Right hindlimb (tissue), 1 donor: ENCODE data around the gene RGCC.
"Not testable (repeated sequence)": the region's sequence is repeated elsewhere in the genome, so short reads cannot be mapped to it uniquely, and the experiment has no call there.

Source experiments
- DNase-seq: peaks from one replicate; pipeline ENCODE4 v3.0.0-alpha.2; 2018

RGCC gene, protein sequence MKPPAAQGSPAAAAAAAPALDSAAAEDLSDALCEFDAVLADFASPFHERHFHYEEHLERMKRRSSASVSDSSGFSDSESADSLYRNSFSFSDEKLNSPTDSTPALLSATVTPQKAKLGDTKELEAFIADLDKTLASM

DNA sequence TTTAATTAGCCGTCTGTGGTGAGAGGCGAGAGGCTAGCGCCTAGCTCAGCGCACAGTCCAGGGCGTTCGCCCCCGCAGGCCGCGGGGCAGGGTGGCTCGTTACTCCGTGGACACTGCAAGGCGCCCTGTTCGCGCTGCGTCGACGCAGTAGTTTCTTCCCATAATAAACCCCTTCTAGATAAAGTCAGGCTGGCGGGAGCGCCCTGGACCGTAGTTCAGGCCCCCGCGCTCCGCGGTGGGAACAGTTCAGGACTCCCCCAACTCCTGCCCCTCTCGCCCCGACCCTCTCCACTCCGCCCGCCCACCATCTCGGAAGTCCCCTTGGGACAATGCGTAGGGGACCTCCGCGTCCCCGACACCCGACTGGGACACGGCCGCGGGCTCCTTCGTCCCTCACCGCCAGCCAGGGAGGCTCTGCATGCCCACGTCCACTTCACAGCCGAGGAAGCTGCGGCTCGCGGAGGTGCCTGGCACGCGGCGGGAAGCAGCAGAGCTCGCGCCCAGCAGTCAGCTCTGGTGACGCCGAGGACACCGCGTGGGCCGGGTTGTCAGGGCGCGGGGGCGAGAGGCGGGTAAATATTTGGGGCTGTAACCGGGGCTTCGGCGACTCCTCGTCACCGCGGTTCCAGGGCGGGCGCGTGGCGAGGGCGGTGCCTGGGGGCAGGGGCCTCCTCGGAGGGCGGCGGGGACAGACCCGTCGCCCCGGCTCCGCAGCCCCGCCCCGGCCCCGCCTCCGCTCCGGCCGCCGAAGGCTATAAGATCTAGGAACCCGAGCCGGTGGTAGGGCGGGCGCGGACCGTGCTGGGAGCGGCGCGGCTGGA lies at the start of gene RGCC:
RGCC (plus strand) TSS at position 783 of the 821 bp plus-strand sequence. CDS start 158 bp downstream, outside the sequence.
- DNase-seq, result peak; percentile 89

DNA sequence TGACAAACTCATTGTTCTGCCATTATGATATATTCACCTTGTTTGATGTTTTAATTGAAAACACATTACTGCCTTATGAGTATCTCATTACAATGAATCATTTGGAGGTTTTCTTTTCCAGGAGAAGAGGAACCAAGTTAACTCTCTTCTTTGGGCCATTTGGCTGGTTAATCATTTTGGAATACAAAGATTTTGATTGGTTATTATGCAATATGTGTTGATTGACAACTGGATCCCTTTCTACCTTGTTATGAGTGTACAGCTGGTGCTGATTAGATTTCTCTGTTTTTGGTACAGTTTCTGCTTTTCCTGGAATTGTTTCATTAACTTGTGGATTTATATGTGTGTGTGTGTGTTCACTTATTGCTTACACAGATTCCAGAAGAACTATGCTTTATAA lies 49.2 kb upstream of the RGCC start:
- no peak for DNase-seq

- DNase-seq, result peak; percentile 45
These were observed 48.6 kb upstream of the RGCC start for GRCh38 chr13:41408746-41409145.

- DNase-seq, result no peak
These were observed 47.7 kb upstream of the RGCC start for GRCh38 chr13:41409611-41410010.

DNA sequence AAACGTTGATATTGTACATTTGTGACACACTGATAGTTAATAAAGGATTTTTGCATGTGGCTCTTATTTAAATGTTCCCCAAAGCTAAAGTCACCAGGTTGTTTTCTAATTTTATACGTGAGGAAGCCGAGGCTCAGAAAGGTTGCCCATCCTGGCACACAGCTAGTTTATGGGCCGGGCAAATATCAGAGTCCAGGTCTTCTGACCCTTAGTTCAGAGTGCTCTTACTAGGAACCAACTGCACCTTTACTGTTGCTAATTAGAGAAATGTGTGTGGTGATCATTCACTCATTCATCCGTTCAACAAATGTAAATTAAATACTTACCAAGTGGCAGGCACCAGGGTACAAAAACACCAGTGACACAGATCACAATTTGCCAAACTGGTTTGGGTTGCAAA lies 46.3 kb upstream of the RGCC start:
- no peak for DNase-seq

DNA sequence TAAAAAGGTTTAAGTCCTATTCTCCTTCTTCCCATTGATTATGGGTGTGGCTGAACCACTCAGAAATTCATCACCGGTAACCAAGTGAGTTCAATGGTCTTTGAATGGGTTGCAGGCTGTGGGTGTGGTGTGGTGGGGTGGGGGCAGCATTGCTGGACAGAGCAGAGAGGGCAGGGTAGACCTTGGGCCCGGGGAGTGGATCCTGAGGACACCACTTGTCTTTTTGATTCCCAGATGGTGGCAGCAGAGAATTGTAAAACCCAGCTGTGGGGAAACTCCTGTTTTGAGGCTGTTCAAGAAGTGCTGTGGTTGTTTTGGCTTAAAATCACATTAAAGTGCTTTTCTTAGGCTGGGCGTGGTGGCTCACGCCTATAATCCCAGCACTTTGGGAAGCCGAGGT lies 45.8 kb upstream of the RGCC start:
- peak; percentile 61 for DNase-seq

- DNase-seq, result peak; percentile 36
These were observed 43.5 kb upstream of the RGCC start for GRCh38 chr13:41413872-41414271.

DNA sequence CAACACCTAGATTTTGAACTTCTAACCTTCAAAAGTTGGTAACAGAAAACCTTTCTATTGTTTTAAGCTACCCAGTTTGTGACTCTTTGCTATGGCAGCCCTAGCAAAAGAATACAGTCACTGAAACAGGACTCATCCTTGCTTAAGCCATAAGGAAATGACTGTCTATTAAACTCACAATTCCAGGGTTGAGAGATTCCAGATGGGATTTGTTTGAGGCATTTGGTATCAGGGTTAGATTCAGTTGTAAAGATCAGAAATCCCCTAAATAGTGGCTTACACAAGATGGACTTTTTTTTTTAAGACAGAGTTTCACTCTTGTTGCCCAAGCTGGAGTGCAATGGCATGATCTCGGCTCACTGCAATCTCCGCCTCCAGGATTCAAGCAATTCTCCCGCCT lies 41.1 kb upstream of the RGCC start:
- DNase-seq, result no peak

- peak; percentile 51 for DNase-seq
These were observed 39.3 kb upstream of the RGCC start for GRCh38 chr13:41418027-41418426.

GRCh38 chr13:41418731-41419130 lies 38.6 kb upstream of the RGCC start:
- DNase-seq, result no peak

GRCh38 chr13:41419206-41419605 lies 38.1 kb upstream of the RGCC start:
- DNase-seq, result no peak

GRCh38 chr13:41420146-41420545 lies 37.2 kb upstream of the RGCC start:
- DNase-seq, result no peak

- not testable (repeated sequence) for DNase-seq
These were observed 36.0 kb upstream of the RGCC start for GRCh38 chr13:41421330-41421729.

DNA sequence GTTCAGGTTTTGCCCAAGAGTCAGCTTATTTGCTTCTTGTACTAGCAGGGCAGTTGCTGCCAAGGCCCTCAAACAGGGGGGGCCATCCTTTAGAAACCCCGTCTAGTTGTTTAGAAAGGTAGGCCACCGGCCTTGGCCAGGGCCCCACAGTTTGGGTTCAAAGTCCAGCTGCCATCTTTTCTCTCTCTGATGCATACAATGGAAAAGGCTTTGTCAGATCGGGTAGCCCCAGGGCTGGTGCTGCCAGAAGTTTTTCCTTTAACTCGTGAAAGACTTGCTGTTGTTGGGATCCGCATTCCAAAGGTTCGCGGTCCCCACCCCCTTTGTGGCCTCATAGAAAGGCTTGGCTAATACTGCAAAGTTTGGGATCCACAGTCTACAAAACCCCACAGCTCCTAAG lies 35.4 kb upstream of the RGCC start:
- not testable (repeated sequence) for DNase-seq

- DNase-seq, result not testable (repeated sequence)
These were observed 34.1 kb upstream of the RGCC start for GRCh38 chr13:41423259-41423658.

DNA sequence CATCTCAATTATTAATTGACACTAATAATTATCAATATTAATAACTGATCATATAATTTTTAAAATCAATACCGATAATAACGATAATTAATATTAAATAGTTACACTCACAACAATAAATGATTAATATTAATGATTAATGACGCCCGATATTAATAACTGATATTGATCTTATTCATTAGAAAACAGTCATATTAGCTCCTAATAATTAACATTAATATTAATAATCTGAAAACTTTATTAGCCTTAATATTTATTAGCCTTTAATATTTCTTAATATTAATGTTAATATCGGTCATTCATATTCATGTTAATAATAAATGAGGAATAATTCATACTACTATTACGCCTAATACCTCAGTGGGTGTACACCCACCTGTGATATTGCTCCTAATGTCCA lies 32.7 kb upstream of the RGCC start:
- not testable (repeated sequence) for DNase-seq

DNA sequence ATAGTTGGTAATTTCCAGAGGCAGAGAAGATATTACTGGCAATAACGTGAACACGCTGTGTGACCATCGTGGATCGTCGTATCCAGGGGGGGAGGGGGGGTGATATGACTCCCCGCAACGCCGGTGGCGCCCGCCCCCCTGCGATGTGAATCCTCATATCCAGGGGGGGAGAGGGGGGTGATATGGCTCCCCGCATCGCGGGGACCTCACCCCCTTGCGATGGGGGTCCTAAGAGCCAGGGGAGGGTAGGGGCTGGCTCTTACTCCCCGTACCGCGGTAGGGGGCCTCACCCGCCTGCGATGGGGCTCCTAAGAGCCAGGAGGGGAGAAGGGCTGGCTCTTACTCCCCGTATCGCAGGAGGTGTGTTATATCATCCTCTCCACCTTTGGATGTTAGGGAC lies 31.3 kb upstream of the RGCC start:
- DNase-seq, result no peak

DNA sequence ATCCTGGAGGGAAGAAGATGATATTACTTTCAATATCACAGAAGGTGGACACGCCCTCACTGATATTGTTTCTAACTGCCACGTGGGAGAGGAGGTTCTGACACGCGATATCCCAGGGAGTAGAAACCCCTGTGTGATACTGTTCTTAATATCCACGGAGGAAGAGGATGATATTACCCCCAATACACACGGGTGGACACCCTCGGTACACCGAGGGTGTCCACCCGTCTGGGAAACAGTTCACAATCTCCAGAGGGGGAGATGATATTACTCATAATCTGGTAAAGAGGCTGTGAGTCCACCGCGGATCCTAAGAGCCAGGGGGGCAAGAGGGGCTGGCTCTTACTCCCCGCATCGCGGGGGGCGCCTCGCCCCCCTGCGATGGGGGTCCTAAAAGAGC lies 29.7 kb upstream of the RGCC start:
- DNase-seq, result no peak

- no peak for DNase-seq
These were observed 29.2 kb upstream of the RGCC start for GRCh38 chr13:41428155-41428554.

DNA sequence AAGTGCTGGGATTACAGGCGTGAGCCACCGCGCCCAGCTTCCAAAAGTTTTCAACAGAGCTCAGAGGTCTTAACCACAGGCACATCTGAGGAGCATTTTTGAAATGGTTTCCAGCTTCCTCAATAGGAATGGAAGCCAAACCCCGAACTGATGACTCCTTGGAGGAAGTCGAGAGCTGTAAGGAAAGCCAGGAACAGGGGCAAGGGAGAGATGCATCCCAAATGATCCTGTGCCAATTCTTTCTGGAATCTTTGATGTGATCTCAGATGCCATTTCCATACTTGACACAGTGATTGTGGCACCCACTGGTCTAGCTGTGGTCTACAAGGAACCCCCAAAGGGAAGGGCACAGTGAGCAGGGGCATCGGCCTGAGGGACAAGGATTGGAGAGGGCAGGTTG lies 23.3 kb upstream of the RGCC start:
- DNase-seq, result not testable (repeated sequence)

- no peak for DNase-seq
These were observed 22.4 kb upstream of the RGCC start for GRCh38 chr13:41434831-41435520.

DNA sequence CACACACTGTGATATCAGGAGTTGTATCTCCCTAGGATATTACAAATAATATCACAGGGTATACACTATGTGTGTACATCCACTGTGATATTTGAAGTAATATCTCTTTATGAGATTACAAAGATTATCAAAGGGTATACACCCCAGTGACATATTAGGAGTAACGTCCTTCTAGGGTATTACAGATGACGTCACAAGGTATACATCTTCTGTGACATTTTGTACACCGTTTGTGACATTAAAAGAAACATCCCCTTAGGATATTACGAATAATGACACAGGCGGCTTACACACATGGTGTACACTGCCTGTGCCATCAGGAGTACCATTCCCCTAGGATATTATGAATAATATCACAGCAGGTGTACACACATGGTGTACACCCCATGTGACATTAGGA lies 13.4 kb upstream of the RGCC start:
- no peak for DNase-seq

DNA sequence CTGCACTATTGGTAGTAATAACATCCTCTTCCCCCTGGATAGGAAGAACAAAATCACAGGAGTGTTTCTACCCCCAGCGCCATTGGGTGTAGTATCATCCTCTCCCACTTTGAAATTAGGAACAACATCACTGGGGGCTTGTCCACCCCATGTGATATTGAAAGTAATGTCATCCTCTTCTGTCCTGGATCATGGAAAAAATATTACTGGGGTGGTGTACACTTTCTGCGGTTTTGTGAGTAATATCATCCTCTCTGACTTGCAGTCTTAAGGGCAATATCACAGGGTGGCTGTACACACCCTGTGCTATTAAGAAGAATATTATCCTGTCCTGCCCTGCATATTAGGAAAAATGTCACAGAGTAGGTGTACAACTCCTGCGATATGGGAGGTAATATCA lies 4.9 kb upstream of the RGCC start:
- no peak for DNase-seq

DNA sequence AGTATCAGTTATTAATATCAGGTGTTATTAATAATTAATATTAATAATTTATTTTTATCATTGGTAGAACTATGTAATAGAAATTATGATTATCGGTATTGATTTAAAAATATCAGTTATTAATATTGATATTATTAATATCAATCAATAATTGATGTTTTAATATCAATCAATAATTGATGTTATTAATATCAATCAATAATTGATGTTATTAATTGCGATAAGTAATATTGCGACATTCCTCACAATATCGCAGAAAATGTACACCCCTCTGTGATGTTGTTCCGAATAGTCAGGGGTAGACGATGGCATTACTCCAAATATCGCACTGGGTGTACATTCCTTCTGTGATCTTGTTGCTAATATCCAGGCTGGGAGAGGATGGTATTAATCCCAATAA lies 3.7 kb upstream of the RGCC start:
- no peak for DNase-seq
